Stimulated activated CD4-positive, alpha-beta T cell treated with anti-CD3 and anti-CD28 coated beads, Interleukin-4, amount 100 ng/mL, for 4 hours (primary cell): ENCODE data around the gene ALOX15.
"Not testable (repeated sequence)": the region's sequence is repeated elsewhere in the genome, so short reads cannot be mapped to it uniquely, and the experiment has no call there.

ENCODE experiments used
- DNase-seq, 2 experiments: peaks; one replicate each; pipeline ENCODE4 v3.0.0-alpha.2; 2020

ALOX15 gene, protein sequence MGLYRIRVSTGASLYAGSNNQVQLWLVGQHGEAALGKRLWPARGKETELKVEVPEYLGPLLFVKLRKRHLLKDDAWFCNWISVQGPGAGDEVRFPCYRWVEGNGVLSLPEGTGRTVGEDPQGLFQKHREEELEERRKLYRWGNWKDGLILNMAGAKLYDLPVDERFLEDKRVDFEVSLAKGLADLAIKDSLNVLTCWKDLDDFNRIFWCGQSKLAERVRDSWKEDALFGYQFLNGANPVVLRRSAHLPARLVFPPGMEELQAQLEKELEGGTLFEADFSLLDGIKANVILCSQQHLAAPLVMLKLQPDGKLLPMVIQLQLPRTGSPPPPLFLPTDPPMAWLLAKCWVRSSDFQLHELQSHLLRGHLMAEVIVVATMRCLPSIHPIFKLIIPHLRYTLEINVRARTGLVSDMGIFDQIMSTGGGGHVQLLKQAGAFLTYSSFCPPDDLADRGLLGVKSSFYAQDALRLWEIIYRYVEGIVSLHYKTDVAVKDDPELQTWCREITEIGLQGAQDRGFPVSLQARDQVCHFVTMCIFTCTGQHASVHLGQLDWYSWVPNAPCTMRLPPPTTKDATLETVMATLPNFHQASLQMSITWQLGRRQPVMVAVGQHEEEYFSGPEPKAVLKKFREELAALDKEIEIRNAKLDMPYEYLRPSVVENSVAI

DNA sequence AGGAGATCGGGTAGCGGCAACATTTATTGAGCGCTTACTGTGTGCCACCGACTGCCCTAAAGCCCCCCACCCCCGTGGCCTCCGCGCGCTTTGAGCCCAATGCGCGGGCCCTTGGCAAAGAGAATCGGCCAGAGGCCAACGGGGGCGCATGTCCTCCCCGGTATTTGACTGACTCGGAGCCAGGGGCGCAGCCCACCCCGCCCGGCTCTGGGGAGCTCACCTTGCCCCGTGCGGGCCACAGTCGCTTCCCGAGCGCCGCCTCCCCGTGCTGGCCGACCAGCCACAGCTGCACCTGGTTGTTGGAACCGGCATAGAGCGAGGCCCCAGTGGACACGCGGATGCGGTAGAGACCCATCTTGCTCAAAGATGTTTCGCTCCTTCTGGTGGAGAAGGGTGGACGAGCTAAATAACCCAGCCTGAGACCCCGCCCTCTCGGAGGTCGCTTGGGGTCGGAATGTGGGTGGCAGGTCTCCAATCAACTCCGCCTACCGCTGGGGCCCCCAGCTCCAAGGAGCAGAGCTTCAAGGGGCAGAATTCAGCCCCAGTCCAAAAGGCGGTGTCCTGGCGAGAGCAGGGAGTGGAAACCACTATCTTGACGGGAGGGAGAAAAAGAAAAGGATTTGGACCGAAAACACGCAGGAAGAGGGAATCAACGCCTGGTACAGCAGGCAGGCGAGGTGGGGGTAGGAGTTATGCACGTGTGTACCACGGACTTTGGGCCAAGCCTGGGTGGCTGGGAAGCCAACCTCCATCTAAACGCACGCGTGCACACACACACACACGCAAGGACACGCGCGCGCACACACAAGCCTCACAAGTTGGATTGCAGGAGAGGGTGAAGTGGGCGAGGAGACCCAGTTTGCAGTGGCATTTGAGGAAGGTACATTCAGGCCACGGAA, at the start of gene ALOX15:
Gene ALOX15, minus strand, starts transcription at position 382 of the 899 bp plus-strand sequence. Its CDS starts 27 bp downstream, at position 355.
- DNase-seq: no peak

DNA sequence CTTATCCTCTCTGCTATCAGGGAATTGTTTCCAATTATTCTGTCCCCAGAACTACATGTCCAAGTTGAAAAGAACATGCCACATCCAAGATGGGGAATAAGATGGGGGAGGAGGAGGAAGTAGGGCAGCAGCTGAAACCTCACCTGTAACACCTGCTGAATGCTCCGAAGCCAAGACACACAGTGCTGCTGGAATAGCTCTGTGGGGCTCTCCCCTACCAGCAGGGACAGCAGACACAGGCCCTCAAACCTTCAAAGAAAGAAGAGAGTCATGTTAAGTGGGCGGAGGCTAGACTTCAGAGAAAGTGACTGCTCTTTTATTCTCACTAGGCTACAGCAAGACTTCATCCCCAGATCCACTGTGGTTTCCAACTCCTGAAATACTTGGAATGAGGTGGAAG, 49.3 kb upstream of the ALOX15 start:
- DNase-seq: no peak

DNA sequence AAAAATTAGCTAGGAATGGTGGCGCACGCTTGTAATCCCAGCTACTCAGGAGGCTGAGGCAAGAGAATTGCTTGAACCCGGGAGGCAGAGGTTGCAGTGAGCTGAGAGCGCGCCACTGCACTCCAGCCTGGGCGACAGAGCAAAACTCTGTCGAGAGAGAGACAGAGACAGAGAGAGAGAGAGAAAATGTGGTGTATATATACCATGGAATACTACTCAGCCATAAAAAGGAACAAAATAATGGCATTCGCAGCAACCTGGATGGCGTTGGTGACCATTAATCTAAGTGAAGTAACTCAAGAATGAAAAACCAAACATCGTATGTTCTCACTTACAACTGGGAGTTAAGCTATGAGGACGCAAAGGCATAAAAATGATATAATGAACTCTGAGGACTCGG, 48.4 kb upstream of the ALOX15 start:
- not testable (repeated sequence) for DNase-seq

DNA sequence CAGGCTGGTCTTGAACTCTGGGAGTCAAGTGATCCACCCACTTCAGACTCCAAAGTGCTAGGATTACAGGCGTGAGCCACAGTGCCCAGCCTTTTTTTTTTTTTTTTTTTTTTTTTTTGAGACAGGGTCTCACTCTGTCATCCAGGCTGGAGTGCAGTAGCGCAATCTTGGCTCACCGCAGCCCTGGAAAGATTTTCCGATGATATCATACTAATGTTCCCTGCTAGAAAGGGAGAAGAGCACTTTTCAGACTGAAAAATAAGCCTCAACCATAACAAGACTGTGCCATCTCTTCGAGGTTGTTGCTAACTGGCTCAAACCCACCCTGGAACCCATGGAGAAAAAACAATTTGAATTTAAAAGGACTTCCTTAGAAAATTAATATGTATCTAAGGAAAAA, 42.3 kb upstream of the ALOX15 start:
- DNase-seq: not testable (repeated sequence)

DNA sequence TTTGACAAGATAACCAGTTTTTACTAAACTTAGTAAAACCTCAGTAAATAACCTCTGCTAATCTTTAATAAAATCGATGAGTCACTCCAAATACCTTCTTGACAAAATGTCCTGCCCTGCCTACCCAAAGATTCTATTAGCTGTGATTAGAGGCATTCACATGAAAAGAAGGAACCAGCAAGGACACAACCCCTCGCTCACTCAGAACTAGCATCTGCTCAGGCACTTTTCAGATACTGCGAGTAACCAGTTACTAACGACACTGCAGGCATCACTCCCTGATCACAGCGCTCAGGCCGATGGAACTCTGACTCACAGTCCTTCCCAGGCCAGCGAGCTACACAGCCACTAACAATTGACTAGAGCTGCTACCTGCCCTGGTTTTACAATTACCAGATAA, 38.2 kb upstream of the ALOX15 start:
- DNase-seq: no peak

DNA sequence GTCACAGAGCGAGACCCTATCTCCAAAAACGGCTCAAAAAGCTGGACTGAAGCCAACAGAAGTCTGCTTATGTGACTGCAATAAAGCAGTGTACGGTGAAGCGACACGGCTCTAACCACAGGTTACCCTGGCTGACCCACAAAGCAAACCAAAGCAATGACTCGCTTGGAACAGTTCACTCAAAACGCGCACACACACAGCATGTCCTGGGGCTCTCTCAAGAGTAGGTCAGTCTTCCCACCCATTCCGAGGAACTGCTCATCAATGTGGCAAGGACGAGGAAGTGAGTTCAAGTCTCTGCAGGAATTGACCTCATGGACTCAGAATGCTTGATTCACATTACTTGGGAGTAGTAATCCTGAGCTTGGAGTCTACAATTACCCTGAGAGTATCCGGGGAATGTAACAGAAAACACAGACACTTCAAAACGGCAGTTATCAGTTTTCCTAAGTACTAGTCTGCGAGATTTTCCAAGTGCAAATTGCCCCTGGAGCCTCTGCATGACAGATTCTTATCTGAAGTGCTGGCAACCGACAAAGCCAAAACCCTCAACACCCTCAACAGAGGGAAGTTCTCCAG, 37.1 kb upstream of the ALOX15 start:
- no peak for DNase-seq

DNA sequence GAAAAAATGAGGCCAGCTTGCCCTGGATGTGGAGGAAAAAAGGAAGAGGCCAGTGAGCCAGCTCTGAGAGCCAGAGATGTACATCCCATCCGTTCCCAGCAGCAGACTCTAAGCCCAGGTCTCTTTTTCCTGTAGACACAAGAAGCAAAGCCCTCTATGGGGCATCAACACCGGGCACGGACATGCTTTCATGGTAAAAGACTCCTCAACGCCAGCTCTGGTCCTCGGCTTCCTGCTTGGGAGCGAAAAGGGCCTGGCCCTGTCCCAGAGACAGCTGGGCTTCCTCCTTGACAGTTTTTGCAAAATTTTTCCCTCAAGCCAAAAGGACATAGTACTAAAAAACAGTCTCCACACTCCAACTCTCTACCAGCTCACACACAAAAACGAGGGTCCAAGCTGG, 35.3 kb upstream of the ALOX15 start:
- no peak for DNase-seq

DNA sequence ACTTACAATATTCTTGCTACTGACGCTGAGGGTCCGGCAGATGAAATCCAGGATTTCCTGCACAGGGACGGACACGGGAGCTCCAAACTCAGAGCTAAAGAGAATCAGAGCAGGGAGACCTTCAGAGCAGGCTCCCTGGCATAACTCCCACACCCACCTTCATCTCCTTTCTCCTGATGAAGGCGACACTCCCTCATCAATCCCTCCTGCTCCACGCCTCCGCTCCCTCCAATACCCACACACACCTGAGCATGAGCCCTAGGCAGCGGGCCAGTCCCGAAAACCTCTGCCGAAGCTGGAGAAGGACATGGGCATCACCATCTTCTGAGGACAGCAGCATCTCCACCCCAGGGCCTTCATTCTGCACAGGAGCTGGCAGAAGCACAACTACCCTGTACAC, 34.3 kb upstream of the ALOX15 start:
- DNase-seq: no peak

DNA sequence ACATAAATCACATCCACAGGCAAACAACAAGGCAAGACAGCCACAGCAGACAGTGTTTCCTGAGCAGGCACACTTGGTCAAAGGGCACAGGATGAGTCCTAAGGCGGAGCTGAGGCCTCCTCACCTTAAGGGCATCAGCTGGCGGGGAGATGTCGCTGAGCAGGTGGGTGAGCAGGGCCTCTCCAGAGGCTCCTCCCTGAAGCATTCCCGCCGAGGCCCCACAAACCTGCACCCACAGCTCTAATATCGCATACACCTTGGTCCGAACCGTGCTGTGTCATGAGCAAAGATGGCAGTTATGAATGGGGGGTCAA, 33.2 kb upstream of the ALOX15 start:
- DNase-seq: no peak

DNA sequence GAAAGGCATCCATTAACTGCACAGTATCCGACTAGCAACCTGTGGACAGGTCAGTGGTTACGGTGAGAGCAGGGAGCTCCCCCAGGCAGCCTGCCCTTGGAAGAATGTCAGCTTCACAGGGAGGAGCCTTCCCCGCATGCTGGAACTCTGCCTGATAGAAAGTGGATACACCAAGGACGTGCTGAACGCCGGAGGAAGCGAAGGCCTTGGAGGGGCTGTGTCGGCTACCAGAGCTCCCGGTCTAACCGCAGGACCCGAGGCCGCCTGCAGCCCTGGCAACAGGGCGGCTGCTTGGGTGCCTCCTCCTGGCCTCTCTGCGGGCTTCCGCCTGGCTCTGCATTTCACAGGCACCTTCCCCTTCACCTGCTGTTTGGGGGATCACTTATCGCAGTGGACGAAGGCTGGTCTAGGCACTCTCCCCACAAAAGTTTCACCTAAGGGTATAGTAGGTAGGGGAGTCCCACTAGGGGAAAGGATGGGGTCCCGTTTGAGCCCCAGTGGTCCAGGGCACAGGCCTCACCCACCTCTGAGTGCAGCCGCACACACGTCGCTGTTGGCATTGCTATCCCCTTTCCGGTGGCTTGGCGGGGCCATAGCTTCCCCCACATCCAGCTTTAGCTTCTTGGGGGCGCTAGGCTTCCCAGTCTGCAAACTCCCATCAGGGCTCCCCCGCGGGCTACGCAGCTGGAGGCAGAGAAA, 32.7 kb upstream of the ALOX15 start:
- DNase-seq: no peak

DNA sequence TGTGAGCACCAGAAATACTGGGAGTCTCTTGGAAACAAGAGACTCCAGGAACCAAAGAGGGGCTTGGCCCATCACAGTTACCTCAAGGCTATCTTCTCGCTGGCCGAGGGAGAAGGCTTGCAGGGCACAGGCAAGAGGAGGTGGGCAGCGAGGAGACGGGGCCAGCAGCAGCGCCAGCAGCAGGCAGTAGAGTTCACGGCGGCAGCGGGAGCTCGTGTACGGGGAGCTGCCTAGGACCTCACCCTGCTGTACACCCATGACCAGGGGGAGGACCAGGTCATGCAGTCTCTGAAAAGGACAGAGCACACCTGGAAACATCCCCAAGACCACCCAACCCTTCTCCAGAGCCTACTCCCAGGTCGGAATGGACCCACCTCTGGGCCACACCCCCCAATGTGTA, 31.7 kb upstream of the ALOX15 start:
- no peak for DNase-seq

DNA sequence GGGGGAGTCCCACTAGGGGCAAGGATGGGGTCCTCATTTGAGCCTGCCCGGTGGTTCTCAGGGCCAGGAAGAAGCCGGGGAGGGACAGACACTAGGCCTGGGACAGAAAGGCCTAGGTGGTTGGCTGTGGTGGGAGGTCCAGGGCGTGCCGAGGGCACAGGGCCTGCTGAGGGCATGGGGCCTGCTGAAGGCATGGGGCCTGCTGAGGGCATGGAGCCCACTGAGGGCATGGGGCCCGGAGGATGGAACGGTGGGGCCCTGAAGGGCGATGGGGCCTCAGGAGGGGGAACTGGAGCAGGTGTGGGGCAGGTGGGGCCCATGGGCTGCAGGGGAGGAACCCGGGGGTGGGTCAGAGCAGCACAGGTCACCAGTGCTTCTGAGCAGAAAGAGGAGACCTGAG, 31.3 kb upstream of the ALOX15 start:
- no peak for DNase-seq

DNA sequence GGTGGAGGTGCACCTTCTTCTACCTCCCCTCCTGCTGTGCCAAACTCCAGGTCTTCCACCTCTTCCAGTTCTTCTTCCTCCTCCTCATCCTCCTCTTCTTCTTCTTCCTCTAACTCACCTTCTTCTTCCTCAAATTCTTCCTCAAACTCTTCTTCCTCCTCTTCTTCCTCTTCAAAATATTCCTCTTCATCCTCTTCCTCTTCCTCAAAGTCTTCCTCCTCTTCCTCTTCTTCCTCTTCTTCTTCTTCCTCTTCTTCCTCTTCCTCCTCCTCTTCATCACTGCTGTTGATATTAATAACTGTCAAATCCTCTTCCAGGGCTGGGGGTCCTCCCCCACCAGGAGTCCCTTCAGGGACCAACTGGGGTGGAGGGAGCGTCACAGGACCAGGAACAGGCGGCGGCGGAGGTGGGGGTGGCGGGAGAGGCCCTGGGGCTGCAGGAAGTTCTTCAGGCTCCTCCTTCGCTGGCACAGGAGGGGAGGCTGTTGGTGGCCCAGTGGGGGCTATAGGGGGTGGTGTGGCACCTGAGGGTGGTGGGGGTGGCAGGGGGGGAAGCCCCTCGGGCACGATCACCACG, 30.7 kb upstream of the ALOX15 start:
- DNase-seq: no peak

DNA sequence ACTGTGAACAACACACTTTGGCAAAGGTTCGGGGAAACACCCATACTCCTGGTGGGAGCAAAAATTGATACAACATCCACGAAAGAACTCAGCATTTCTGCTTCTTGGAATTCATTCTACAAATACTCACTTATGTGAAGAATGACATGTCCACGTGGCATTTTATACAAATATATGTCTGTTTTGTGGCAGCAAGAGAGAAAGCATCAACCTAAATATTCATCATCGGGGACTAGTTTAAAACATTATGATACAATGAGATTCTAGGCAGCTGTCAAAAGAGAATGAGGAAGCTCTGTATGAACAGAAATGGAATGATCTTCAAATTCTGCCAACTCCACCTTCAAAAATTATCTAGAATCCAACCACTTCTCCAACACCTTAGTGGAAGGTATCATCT, 25.7 kb upstream of the ALOX15 start:
- no peak for DNase-seq

DNA sequence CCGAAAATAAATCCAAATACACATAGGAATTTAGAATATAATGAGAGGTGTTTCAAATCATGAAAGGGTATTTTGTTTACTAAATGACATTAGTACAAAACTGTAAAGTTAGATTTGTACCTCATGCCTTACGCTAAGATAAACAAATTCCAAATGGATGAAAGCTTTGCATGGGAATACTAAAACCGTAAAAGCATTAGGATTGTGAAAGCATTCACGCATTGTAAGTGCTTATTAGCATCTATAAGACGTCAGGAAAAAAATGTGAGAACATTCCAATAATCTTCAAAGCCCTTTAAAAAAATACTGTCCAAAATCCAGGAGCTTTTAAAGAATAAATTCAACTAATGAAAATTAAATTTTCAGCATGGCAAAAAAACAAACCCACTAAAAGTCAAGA, 24.8 kb upstream of the ALOX15 start:
- no peak for DNase-seq

DNA sequence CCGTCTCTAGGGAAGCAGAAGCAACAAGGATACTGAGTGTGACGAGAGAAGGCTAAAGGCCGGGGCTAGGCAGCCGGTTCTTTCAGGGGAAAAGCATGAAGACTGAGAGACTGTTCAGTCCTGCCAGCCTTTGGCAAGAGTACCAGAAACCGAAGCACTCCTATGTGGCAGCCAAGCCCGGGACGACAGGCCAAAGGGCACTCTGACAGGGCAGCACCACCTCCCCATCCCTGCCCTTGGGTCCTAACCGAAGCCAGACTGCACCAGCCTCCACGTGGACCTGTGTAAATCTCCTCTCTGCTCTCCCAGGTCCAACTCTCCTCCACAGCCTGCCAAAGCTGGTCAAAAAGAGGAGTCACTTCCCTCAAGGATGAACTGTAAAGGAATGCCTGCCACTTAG, 23.5 kb upstream of the ALOX15 start:
- no peak for DNase-seq

DNA sequence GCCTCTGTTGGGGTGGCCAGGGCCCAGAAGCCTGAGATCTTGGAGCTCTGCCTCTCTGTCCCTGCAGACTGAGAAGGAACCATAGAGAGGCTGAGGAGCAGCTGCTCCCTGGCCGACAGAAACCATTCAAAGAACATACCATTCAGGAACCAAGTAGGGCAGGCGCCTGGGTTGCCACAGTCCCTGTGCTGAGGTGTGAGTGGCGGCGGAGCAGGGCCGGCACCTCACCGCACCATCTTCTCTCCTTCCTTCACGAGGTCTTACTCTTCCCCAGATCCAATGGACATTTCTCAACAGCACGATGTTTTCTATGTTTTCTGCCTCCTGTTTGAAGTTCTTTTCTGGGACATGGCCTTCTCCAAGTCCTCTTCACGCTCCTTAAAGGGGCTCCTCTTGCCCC, 22.8 kb upstream of the ALOX15 start:
- DNase-seq: no peak

DNA sequence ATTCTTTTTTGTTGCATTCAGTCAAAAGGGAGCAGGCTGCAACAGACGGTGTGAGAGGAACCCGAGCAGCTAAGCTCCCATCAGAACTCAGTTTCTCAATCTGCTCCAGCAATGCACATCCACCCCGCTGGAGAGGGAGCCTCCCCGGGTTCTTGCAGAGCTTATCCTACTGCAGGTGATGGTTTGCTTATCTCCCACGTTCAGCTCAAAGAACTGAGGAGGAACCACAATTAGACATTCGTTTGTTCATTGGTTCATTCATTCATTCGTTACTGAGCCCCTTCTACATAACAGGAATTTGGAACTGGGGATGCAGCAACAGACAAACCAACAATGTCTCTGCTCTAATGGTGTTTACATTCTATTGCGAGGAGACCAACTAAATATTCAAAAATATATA, 22.2 kb upstream of the ALOX15 start:
- DNase-seq: no peak

DNA sequence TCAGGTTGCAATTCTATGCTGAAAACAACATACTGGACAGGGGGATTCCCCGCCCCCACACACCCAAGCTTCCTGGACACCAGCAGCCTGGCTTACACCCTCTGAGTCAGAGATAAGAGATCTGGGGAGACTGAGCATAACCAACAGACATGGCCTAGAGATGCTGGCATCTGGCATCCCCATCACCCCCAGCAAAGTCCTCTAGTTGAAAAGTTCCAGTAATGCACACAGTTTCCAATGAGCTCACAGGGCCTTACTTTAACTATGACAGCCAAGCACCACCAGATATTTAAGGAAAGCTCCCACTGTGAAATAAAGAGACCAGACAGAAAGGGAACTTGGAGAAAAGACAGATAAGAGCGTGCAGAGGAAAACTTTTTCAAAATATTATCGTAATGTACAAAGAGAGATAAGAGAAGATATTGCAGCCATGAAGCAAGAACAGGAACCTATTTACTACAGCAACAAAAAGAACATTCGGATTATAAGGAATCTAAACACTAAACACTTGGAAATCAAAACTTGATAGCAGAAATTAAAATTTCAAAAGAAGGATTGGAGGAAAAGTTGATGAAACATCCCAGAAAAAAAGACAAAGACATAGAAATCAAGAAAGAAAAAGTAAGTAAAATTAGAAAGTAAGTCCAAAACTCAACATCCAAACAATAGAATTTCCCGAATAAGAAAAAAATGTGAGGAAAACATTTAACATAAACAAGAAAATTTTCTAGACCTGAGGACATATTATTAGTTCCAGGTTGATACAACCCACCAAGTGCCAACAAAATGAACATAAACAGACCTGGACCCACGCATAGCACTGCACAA, 17.2 kb upstream of the ALOX15 start:
- peak in 1 of 2 experiments; percentile 25 for DNase-seq

DNA sequence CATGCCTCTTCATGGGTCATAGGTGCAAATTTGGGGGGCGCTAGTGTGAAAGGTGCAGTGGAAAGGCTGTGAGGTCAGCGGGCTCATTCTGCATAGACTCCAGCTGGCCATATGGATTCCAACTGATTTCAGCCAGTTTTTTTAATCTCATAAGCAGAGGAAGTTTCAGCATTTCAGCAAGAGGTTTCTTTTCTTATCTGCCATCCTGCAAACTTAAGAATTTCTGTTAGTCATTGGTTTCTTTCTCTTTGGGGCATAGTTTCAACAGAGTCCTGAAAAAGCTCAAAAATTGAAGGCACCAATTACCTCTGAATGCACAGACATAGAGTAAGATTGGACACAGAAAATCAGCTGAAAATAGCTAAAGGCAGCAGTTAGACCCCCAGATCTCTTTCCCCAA, 16.2 kb upstream of the ALOX15 start:
- no peak for DNase-seq

DNA sequence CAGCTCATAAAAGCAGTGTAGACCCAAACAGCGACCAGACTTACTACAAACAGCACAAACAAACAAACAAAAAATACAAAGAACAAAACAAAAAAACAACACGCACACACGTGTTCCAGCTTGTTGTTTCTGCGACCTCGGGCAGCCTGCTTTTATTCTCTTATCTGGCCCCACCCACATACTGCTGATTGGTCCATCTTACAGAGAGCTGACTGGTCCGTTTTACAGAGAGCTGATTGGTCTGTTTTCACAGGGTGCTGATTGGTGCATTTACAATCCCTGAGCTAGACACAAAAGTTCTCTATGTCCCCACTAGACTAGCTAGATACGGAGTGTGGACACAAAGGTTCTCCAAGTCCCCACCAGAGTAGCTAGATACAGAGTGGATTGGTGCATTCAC, 14.5 kb upstream of the ALOX15 start:
- DNase-seq: not testable (repeated sequence)
